Midbrain (tissue), 1 donor: ENCODE data around the gene PRKCE.
"Not testable (repeated sequence)": the region's sequence is repeated elsewhere in the genome, so short reads cannot be mapped to it uniquely, and the experiment has no call there.

Experiments
- DNase-seq: peaks from one replicate; lab custom pipeline; 2025; lab: John Stamatoyannopoulos, UW

The PRKCE gene

GRCh38 chr2:45699032-45699658 lies 47.7 kb downstream of the PRKCE start:
- DNase-seq: no peak

GRCh38 chr2:45700407-45701013 lies 49.0 kb downstream of the PRKCE start:
- no peak for DNase-seq

GRCh38 chr2:45705233-45705632 lies 53.8 kb downstream of the PRKCE start:
- no peak for DNase-seq

GRCh38 chr2:45706033-45706432 lies 54.6 kb downstream of the PRKCE start:
- no peak for DNase-seq

- no peak for DNase-seq
Observed at GRCh38 chr2:45707006-45707405, 55.5 kb downstream of the PRKCE start.

- no peak for DNase-seq
Observed at GRCh38 chr2:45707661-45708060, 56.2 kb downstream of the PRKCE start.

- DNase-seq: no peak
Observed at GRCh38 chr2:45708501-45708900, 57.0 kb downstream of the PRKCE start.

- no peak for DNase-seq
Observed at GRCh38 chr2:45709137-45709536, 57.7 kb downstream of the PRKCE start.

- DNase-seq: no peak
Observed at GRCh38 chr2:45710468-45710867, 59.0 kb downstream of the PRKCE start.

GRCh38 chr2:45711224-45711623 lies 59.7 kb downstream of the PRKCE start:
- no peak for DNase-seq

- no peak for DNase-seq
Observed at GRCh38 chr2:45712570-45712969, 61.1 kb downstream of the PRKCE start.

GRCh38 chr2:45713136-45713535 lies 61.7 kb downstream of the PRKCE start:
- DNase-seq: no peak

GRCh38 chr2:45713591-45713990 lies 62.1 kb downstream of the PRKCE start:
- DNase-seq: no peak

- DNase-seq: no peak
Observed at GRCh38 chr2:45714679-45715078, 63.2 kb downstream of the PRKCE start.

- no peak for DNase-seq
Observed at GRCh38 chr2:45715601-45716379, 64.3 kb downstream of the PRKCE start.

- not testable (repeated sequence) for DNase-seq
Observed at GRCh38 chr2:45716432-45716831, 65.0 kb downstream of the PRKCE start.

- no peak for DNase-seq
Observed at GRCh38 chr2:45716915-45717314, 65.4 kb downstream of the PRKCE start.

- DNase-seq: no peak
Observed at GRCh38 chr2:45720210-45720609, 68.7 kb downstream of the PRKCE start.

- DNase-seq: no peak
Observed at GRCh38 chr2:45721150-45721549, 69.7 kb downstream of the PRKCE start.

- no peak for DNase-seq
Observed at GRCh38 chr2:45722477-45722876, 71.0 kb downstream of the PRKCE start.

GRCh38 chr2:45723857-45724256 lies 72.4 kb downstream of the PRKCE start:
- no peak for DNase-seq

- DNase-seq: no peak
Observed at GRCh38 chr2:45724335-45724734, 72.9 kb downstream of the PRKCE start.

- no peak for DNase-seq
Observed at GRCh38 chr2:45725731-45726130, 74.3 kb downstream of the PRKCE start.
